HG03064 (cell line): ENCODE data around the gene FLAD1.

ENCODE experiments used
- ATAC-seq: cut with Tn5 transposase; IDR thresholded peaks from one replicate; pipeline ENCODE4 v1.9.1; 2021; ENCODE audit warnings: low read depth; ENCODE audit not compliant: unreplicated experiment

FLAD1 gene

GRCh38 chr1:155002464-155003226, 19.5 kb downstream of the FLAD1 start, which contains the start of gene ZBTB7B:
Gene ZBTB7B, plus strand, starts transcription at chr1:155002802. Its CDS starts 11,859 bp downstream, at chr1:155014661.
- no peak for ATAC-seq

GRCh38 chr1:155003227-155003765, 20.2 kb downstream of the FLAD1 start:
- no peak for ATAC-seq

GRCh38 chr1:155003766-155004351, 20.7 kb downstream of the FLAD1 start:
- ATAC-seq: no peak

GRCh38 chr1:155004352-155005075, 21.4 kb downstream of the FLAD1 start:
- no peak for ATAC-seq

GRCh38 chr1:155005076-155006011, 22.2 kb downstream of the FLAD1 start:
- no peak for ATAC-seq

GRCh38 chr1:155006601-155007101, 23.5 kb downstream of the FLAD1 start:
- ATAC-seq: no peak

- ATAC-seq: no peak
These were observed 24.2 kb downstream of the FLAD1 start for GRCh38 chr1:155007251-155007828.

GRCh38 chr1:155008015-155008941, 25.1 kb downstream of the FLAD1 start:
- ATAC-seq: no peak

GRCh38 chr1:155009221-155009711, 26.1 kb downstream of the FLAD1 start:
- no peak for ATAC-seq

GRCh38 chr1:155009742-155010141, 26.6 kb downstream of the FLAD1 start:
- ATAC-seq: no peak

- no peak for ATAC-seq
These were observed 27.2 kb downstream of the FLAD1 start for GRCh38 chr1:155010211-155010918.

- no peak for ATAC-seq
These were observed 27.9 kb downstream of the FLAD1 start for GRCh38 chr1:155011004-155011416.

- ATAC-seq: no peak
These were observed 28.4 kb downstream of the FLAD1 start for GRCh38 chr1:155011437-155012025.

GRCh38 chr1:155012026-155012546, 28.9 kb downstream of the FLAD1 start:
- ATAC-seq: no peak

- ATAC-seq: no peak
These were observed 29.8 kb downstream of the FLAD1 start for GRCh38 chr1:155012776-155013602.

GRCh38 chr1:155013632-155014031, 30.5 kb downstream of the FLAD1 start:
- no peak for ATAC-seq
